Measurements from ENCODE around the gene MTM1.

MTM1 gene

GRCh38 chrX:150605603-150606002 lies 37.2 kb downstream of the MTM1 start:
- DNase-seq (ENCODE audit: low read depth) = no peak

- no peak for DNase-seq (ENCODE audit: low read depth)
These were observed 38.8 kb downstream of the MTM1 start for GRCh38 chrX:150607201-150607600.

- no peak for DNase-seq (ENCODE audit: low read depth)
These were observed 41.6 kb downstream of the MTM1 start for GRCh38 chrX:150610043-150610442.

GRCh38 chrX:150610446-150610845 lies 42.0 kb downstream of the MTM1 start:
- no peak for DNase-seq (ENCODE audit: low read depth)

- DNase-seq (ENCODE audit: low read depth) = no peak
These were observed 46.9 kb downstream of the MTM1 start for GRCh38 chrX:150615356-150615755.

GRCh38 chrX:150616179-150616862 lies 47.9 kb downstream of the MTM1 start:
- no peak for DNase-seq (ENCODE audit: low read depth)

- no peak for DNase-seq (ENCODE audit: low read depth)
These were observed 48.4 kb downstream of the MTM1 start for GRCh38 chrX:150616863-150617198.

GRCh38 chrX:150621652-150622051 lies 53.2 kb downstream of the MTM1 start:
- no peak for DNase-seq (ENCODE audit: low read depth)

GRCh38 chrX:150623583-150623982 lies 55.2 kb downstream of the MTM1 start:
- no peak for DNase-seq (ENCODE audit: low read depth)

GRCh38 chrX:150625097-150625496 lies 56.7 kb downstream of the MTM1 start:
- DNase-seq (ENCODE audit: low read depth) = no peak

- DNase-seq (ENCODE audit: low read depth) = no peak
These were observed 57.5 kb downstream of the MTM1 start for GRCh38 chrX:150625875-150626274.

- DNase-seq (ENCODE audit: low read depth) = no peak
These were observed 59.5 kb downstream of the MTM1 start for GRCh38 chrX:150627957-150628356.

- peak; percentile 23 for DNase-seq (ENCODE audit: low read depth)
These were observed 67.5 kb downstream of the MTM1 start for GRCh38 chrX:150635952-150636351.

- DNase-seq (ENCODE audit: low read depth) = no peak
These were observed 74.0 kb downstream of the MTM1 start for GRCh38 chrX:150642423-150642822.

- DNase-seq (ENCODE audit: low read depth) = no peak
These were observed 74.8 kb downstream of the MTM1 start for GRCh38 chrX:150643271-150643670.

- DNase-seq (ENCODE audit: low read depth) = no peak
These were observed 75.5 kb downstream of the MTM1 start for GRCh38 chrX:150643958-150644357.

- no peak for DNase-seq (ENCODE audit: low read depth)
These were observed 76.0 kb downstream of the MTM1 start for GRCh38 chrX:150644422-150644821.

- DNase-seq (ENCODE audit: low read depth) = no peak
These were observed 78.9 kb downstream of the MTM1 start for GRCh38 chrX:150647331-150647730.

GRCh38 chrX:150648296-150648940 lies 80.0 kb downstream of the MTM1 start:
- DNase-seq (ENCODE audit: low read depth) = no peak

- peak; percentile 9 for DNase-seq (ENCODE audit: low read depth)
These were observed 80.9 kb downstream of the MTM1 start for GRCh38 chrX:150649096-150649870.

- no peak for DNase-seq (ENCODE audit: low read depth)
These were observed 83.5 kb downstream of the MTM1 start for GRCh38 chrX:150651906-150652305.

GRCh38 chrX:150655788-150656187 lies 87.4 kb downstream of the MTM1 start:
- DNase-seq (ENCODE audit: low read depth) = no peak

- DNase-seq (ENCODE audit: low read depth) = no peak
These were observed 94.7 kb downstream of the MTM1 start for GRCh38 chrX:150663073-150663472.

Data from fibroblast of the conjunctiva (primary cell).